WTC11 (cell line): ENCODE measurements around the gene CPT1C. TPM values are rescaled to one million over a fixed set of nuclear protein-coding genes. Genes with fewer than 3 reads are reported as not detected.

Source experiments
- ATAC-seq: fragments of 200-7000 bp; cut with Tn5 transposase; 2 replicates; pipeline ENCODE4 v1.10.0; 2021; ENCODE audit warnings: mild to moderate bottlenecking, moderate library complexity
- CTCF ChIA-PET: fragments of 300-600 bp; sonication (Branson Sonifier 250); formaldehyde crosslinking; loops from one replicate; lab custom pipeline; 2021; ENCODE audit warnings: antibody characterized with exemption; lab: Charles Lee
- POLR2A ChIA-PET: fragments of 350-600 bp; sonication (Branson Sonifier 250); formaldehyde crosslinking; loops from one replicate; lab custom pipeline; 2021; ENCODE audit warnings: antibody characterized with exemption; lab: Charles Lee
- DNase-seq: peaks from one replicate; pipeline ENCODE4 v3.0.0; 2021; ENCODE audit warnings: low spot score
- H3K27ac Mint-ChIP-seq: 2 replicates; pipeline ENCODE4 v1.8.0; 2021; ENCODE audit warnings: mixed read lengths
- H3K27me3 Mint-ChIP-seq: 2 replicates; pipeline ENCODE4 v1.8.0; 2021; ENCODE audit warnings: low read depth, mild to moderate bottlenecking, moderate library complexity, mixed read lengths
- H3K36me3 Mint-ChIP-seq: 2 replicates; pipeline ENCODE4 v1.8.0; 2021; ENCODE audit warnings: mixed read lengths
- H3K4me1 Mint-ChIP-seq: 2 replicates; pipeline ENCODE4 v1.8.0; 2022; ENCODE audit warnings: mixed read lengths
- H3K4me3 Mint-ChIP-seq: 2 replicates; pipeline ENCODE4 v1.8.0; 2021; ENCODE audit warnings: mild to moderate bottlenecking, moderate library complexity, mixed read lengths
- H3K9me3 Mint-ChIP-seq: 2 replicates; pipeline ENCODE4 v1.8.0; 2021; ENCODE audit warnings: mixed read lengths
- CBFB ChIP-seq: sonication (generic); formaldehyde crosslinking; IDR thresholded peaks from 2 replicates; pipeline ENCODE4 v1.8.1; 2022; ENCODE audit warnings: mild to moderate bottlenecking, low read depth, missing genetic modification reagents
- ELF4 ChIP-seq: sonication (generic); formaldehyde crosslinking; IDR thresholded peaks from 2 replicates; pipeline ENCODE4 v1.8.1; 2022; ENCODE audit warnings: low read depth, mild to moderate bottlenecking, moderate library complexity, missing genetic modification reagents
- FOXJ3 ChIP-seq: sonication (generic); formaldehyde crosslinking; IDR thresholded peaks from 2 replicates; pipeline ENCODE4 v1.9.0; 2021; ENCODE audit warnings: missing genetic modification reagents, mild to moderate bottlenecking, borderline replicate concordance
- JUN ChIP-seq: sonication (generic); formaldehyde crosslinking; IDR thresholded peaks from 2 replicates; pipeline ENCODE4 v1.8.0; 2023; ENCODE audit warnings: mild to moderate bottlenecking, missing genetic modification reagents
- MYBL2 ChIP-seq: sonication (generic); formaldehyde crosslinking; IDR thresholded peaks from 2 replicates; pipeline ENCODE4 v1.8.1; 2023; ENCODE audit warnings: mild to moderate bottlenecking, moderate library complexity, missing genetic modification reagents
- NFATC4 ChIP-seq: fragments of 250-450 bp; sonication (Bioruptor Pico); IDR thresholded peaks from 2 replicates; pipeline ENCODE4 v1.9.0; 2021; ENCODE audit warnings: mild to moderate bottlenecking
- OVOL2 ChIP-seq: fragments of 250-450 bp; sonication (Bioruptor Pico); IDR thresholded peaks from 2 replicates; pipeline ENCODE4 v1.9.0; 2021; ENCODE audit warnings: mild to moderate bottlenecking, borderline replicate concordance
- ZNF263 ChIP-seq: sonication (generic); formaldehyde crosslinking; IDR thresholded peaks from 2 replicates; pipeline ENCODE4 v1.8.1; 2022; ENCODE audit warnings: low read depth, mild to moderate bottlenecking, moderate library complexity, missing genetic modification reagents
- ZNF416 ChIP-seq: fragments of 250-450 bp; sonication (Bioruptor Pico); IDR thresholded peaks from 2 replicates; pipeline ENCODE4 v1.9.0; 2021; ENCODE audit warnings: mild to moderate bottlenecking, inconsistent platforms
- ZNF423 ChIP-seq: fragments of 250-450 bp; sonication (Bioruptor Pico); IDR thresholded peaks from 2 replicates; pipeline ENCODE4 v2.1.2; 2022; ENCODE audit warnings: mild to moderate bottlenecking, moderate library complexity
- total RNA-seq: library from RNA; stranded (reverse); gene quantifications from 3 replicates; pipeline ENCODE4 v1.2.3, GENCODE V29; 2021
- TF ChIP-seq, protein P1 (sequence below): sonication (generic); formaldehyde crosslinking; IDR thresholded peaks from 2 replicates; pipeline ENCODE4 v1.8.1; 2023; ENCODE audit warnings: mild to moderate bottlenecking, missing genetic modification reagents
- TF ChIP-seq, protein P2 (sequence below): fragments of 250-450 bp; sonication (Bioruptor Pico); IDR thresholded peaks from 2 replicates; pipeline ENCODE4 v1.9.0; 2021; ENCODE audit warnings: mild to moderate bottlenecking
- TF ChIP-seq, protein P3 (sequence below): sonication (generic); formaldehyde crosslinking; IDR thresholded peaks from 2 replicates; pipeline ENCODE4 v1.8.1; 2023; ENCODE audit warnings: mild to moderate bottlenecking, missing genetic modification reagents, borderline replicate concordance
- TF ChIP-seq, protein P4 (sequence below): fragments of 200-600 bp; IDR thresholded peaks from 2 replicates; pipeline ENCODE4 v1.8.0; 2022; ENCODE audit warnings: antibody characterized with exemption
- TF ChIP-seq, protein P5 (sequence below): sonication (generic); formaldehyde crosslinking; IDR thresholded peaks from 2 replicates; pipeline ENCODE4 v1.8.0; 2022; ENCODE audit warnings: missing genetic modification reagents
- TF ChIP-seq, protein P6 (sequence below): sonication (generic); formaldehyde crosslinking; IDR thresholded peaks from 2 replicates; pipeline ENCODE4 v1.8.1; 2022; ENCODE audit warnings: missing genetic modification reagents, borderline replicate concordance

CPT1C gene
- total RNA-seq, 1 experiment from 2014 or later: 74.6 TPM

DNA sequence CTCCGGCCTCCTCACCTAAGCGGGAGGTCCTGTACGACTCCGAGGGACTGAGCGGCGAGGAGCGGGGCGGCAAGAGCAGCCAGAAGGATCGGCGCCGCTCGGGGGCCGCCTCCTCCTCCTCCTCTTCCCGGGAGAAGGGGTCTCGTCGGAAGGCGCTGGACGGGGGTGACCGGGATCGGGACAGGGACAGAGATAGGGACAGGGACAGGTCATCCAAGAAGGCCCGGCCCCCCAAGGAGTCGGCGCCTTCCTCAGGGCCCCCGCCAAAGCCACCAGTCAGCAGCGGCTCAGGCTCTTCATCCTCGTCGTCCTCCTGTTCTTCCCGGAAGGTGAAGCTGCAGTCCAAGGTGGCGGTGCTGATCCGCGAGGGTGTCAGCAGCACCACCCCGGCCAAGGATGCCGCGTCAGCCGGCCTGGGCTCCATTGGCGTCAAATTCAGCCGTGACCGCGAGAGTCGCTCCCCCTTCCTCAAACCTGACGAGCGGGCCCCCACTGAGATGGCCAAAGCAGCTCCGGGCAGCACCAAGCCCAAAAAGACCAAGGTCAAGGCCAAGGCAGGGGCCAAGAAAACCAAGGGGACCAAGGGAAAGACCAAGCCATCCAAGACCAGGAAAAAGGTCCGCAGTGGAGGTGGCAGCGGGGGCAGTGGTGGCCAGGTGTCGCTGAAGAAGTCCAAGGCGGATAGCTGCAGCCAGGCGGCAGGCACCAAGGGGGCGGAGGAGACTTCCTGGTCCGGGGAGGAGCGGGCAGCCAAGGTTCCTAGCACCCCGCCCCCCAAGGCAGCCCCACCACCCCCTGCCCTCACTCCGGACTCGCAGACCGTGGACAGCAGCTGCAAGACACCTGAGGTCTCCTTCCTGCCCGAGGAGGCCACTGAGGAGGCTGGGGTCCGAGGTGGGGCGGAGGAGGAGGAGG, 38.1 kb upstream of the CPT1C start:
- POLR2A ChIA-PET: no interaction called here
- Mint-ChIP-seq H3K9me3 (no peaks in the 10 kb centered on the region), H3K4me3 (no peak overlapping the region), H3K27me3 (no peaks in the 10 kb centered on the region), H3K4me1 (peaks cover 10% of the 10 kb centered on the region), H3K27ac (no peak overlapping the region), H3K36me3 (peaks cover 48% of the 10 kb centered on the region)
- ATAC-seq: no peak
- CTCF ChIA-PET: interaction anchor here (0.6 kb wide), 1 partner anchor 327 kb away, joined by 3 read pairs; no protein-coding TSS in a partner anchor
- TF ChIP-seq FOXJ3 (no peak), CBFB (CRISPR knock-in tag) (no peak), ZNF416 (CRISPR knock-in tag) (no peak), ELF4 (CRISPR knock-in tag) (no peak), OVOL2 (CRISPR knock-in tag) (no peak), JUN (CRISPR knock-in tag) (no peak), NFATC4 (CRISPR knock-in tag) (no peak), ZNF423 (CRISPR knock-in tag) (no peak), MYBL2 (no peak), ZNF263 (CRISPR knock-in tag) (no peak)
- TF ChIP-seq, protein P1, sequence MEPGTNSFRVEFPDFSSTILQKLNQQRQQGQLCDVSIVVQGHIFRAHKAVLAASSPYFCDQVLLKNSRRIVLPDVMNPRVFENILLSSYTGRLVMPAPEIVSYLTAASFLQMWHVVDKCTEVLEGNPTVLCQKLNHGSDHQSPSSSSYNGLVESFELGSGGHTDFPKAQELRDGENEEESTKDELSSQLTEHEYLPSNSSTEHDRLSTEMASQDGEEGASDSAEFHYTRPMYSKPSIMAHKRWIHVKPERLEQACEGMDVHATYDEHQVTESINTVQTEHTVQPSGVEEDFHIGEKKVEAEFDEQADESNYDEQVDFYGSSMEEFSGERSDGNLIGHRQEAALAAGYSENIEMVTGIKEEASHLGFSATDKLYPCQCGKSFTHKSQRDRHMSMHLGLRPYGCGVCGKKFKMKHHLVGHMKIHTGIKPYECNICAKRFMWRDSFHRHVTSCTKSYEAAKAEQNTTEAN (CRISPR knock-in tag): no peak
- TF ChIP-seq, protein P2, sequence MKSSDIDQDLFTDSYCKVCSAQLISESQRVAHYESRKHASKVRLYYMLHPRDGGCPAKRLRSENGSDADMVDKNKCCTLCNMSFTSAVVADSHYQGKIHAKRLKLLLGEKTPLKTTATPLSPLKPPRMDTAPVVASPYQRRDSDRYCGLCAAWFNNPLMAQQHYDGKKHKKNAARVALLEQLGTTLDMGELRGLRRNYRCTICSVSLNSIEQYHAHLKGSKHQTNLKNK (CRISPR knock-in tag): no peak
- TF ChIP-seq, protein P3, sequence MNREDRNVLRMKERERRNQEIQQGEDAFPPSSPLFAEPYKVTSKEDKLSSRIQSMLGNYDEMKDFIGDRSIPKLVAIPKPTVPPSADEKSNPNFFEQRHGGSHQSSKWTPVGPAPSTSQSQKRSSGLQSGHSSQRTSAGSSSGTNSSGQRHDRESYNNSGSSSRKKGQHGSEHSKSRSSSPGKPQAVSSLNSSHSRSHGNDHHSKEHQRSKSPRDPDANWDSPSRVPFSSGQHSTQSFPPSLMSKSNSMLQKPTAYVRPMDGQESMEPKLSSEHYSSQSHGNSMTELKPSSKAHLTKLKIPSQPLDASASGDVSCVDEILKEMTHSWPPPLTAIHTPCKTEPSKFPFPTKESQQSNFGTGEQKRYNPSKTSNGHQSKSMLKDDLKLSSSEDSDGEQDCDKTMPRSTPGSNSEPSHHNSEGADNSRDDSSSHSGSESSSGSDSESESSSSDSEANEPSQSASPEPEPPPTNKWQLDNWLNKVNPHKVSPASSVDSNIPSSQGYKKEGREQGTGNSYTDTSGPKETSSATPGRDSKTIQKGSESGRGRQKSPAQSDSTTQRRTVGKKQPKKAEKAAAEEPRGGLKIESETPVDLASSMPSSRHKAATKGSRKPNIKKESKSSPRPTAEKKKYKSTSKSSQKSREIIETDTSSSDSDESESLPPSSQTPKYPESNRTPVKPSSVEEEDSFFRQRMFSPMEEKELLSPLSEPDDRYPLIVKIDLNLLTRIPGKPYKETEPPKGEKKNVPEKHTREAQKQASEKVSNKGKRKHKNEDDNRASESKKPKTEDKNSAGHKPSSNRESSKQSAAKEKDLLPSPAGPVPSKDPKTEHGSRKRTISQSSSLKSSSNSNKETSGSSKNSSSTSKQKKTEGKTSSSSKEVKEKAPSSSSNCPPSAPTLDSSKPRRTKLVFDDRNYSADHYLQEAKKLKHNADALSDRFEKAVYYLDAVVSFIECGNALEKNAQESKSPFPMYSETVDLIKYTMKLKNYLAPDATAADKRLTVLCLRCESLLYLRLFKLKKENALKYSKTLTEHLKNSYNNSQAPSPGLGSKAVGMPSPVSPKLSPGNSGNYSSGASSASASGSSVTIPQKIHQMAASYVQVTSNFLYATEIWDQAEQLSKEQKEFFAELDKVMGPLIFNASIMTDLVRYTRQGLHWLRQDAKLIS (CRISPR knock-in tag): no peak
- TF ChIP-seq, protein P4, sequence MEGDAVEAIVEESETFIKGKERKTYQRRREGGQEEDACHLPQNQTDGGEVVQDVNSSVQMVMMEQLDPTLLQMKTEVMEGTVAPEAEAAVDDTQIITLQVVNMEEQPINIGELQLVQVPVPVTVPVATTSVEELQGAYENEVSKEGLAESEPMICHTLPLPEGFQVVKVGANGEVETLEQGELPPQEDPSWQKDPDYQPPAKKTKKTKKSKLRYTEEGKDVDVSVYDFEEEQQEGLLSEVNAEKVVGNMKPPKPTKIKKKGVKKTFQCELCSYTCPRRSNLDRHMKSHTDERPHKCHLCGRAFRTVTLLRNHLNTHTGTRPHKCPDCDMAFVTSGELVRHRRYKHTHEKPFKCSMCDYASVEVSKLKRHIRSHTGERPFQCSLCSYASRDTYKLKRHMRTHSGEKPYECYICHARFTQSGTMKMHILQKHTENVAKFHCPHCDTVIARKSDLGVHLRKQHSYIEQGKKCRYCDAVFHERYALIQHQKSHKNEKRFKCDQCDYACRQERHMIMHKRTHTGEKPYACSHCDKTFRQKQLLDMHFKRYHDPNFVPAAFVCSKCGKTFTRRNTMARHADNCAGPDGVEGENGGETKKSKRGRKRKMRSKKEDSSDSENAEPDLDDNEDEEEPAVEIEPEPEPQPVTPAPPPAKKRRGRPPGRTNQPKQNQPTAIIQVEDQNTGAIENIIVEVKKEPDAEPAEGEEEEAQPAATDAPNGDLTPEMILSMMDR: no peak
- TF ChIP-seq, protein P5, sequence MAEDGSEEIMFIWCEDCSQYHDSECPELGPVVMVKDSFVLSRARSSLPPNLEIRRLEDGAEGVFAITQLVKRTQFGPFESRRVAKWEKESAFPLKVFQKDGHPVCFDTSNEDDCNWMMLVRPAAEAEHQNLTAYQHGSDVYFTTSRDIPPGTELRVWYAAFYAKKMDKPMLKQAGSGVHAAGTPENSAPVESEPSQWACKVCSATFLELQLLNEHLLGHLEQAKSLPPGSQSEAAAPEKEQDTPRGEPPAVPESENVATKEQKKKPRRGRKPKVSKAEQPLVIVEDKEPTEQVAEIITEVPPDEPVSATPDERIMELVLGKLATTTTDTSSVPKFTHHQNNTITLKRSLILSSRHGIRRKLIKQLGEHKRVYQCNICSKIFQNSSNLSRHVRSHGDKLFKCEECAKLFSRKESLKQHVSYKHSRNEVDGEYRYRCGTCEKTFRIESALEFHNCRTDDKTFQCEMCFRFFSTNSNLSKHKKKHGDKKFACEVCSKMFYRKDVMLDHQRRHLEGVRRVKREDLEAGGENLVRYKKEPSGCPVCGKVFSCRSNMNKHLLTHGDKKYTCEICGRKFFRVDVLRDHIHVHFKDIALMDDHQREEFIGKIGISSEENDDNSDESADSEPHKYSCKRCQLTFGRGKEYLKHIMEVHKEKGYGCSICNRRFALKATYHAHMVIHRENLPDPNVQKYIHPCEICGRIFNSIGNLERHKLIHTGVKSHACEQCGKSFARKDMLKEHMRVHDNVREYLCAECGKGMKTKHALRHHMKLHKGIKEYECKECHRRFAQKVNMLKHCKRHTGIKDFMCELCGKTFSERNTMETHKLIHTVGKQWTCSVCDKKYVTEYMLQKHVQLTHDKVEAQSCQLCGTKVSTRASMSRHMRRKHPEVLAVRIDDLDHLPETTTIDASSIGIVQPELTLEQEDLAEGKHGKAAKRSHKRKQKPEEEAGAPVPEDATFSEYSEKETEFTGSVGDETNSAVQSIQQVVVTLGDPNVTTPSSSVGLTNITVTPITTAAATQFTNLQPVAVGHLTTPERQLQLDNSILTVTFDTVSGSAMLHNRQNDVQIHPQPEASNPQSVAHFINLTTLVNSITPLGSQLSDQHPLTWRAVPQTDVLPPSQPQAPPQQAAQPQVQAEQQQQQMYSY (CRISPR knock-in tag): no peak
- TF ChIP-seq, protein P6, sequence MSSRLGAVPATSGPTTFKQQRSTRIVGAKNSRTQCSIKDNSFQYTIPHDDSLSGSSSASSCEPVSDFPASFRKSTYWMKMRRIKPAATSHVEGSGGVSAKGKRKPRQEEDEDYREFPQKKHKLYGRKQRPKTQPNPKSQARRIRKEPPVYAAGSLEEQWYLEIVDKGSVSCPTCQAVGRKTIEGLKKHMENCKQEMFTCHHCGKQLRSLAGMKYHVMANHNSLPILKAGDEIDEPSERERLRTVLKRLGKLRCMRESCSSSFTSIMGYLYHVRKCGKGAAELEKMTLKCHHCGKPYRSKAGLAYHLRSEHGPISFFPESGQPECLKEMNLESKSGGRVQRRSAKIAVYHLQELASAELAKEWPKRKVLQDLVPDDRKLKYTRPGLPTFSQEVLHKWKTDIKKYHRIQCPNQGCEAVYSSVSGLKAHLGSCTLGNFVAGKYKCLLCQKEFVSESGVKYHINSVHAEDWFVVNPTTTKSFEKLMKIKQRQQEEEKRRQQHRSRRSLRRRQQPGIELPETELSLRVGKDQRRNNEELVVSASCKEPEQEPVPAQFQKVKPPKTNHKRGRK (CRISPR knock-in tag): no peak
- DNase-seq: no peak
